ENCODE results near the gene OR10H5.
"Not testable (repeated sequence)": the region's sequence is repeated elsewhere in the genome, so short reads cannot be mapped to it uniquely, and the experiment has no call there.

Gene OR10H5

DNA sequence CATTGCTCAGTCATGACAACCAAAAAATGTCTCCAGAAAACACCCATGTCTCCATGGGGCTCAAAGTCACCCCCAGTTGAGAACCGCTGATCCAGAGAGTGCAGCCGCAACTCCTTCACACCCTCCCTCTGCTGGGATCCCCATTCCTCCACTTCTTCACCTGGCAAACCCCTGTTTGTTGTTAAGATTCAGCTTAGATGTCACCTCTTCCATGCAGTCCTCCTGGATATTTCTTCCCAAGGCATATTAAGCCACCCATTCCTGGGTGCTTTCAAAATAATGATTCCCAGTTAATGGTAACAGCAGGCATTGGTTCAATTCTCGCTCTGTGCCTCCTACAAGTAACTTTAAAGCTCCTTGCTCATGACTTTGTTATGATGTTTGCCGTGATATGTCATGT, 24.0 kb downstream of the OR10H5 start:
- no peak for DNase-seq (ENCODE audit: low read depth)

- peak; percentile 48 for DNase-seq (ENCODE audit: low read depth)
Measured at GRCh38 chr19:15812060-15812722, 24.7 kb downstream of the OR10H5 start.

DNA sequence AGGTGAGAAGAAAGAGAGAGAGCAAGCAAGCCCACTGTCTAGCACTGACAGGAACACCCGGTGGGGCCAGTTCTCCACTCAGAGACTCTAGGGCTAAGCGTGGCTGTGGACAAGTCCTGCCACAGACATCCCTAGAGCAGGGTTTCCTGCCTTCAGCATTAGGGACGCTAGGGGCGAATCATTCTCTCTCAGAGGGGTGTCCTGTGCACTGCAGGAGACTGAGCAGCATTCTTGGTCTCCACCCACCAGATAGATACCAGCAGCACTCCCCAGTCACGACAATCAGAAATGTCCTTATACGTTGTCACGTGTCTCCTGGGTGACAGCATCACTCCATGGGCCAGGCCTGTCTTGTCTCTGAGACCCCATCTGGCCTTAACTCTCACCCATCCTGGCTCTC, 26.5 kb downstream of the OR10H5 start:
- no peak for DNase-seq (ENCODE audit: low read depth)

DNA sequence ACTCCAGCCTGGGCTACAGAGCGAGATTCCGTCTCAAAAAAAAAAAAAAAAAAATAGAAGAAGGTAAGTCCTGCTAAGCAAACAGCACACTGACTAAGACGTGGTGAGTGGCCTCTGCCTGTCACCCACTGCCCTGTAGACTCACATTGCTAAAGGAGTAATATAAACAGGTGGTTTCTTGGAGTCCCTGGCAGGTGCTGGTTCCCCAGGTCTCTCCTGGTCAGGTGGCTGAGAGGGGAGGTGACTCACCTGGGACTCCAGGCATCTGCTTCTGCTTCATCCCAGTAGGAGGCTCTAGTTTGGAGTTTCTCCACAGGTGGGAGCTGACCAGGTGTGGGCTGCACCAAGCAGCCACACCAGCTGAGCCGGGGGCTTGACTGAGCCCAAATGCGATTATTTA, 27.8 kb downstream of the OR10H5 start, which contains the start of gene OR10H1:
OR10H1 (minus strand) TSS at position 359 of the 400 bp plus-strand sequence. CDS start 7,627 bp downstream, outside the sequence.
- no peak for DNase-seq (ENCODE audit: low read depth)

- no peak for DNase-seq (ENCODE audit: low read depth)
Measured at GRCh38 chr19:15820646-15821045, 33.2 kb downstream of the OR10H5 start.

GRCh38 chr19:15825753-15826152, 38.3 kb downstream of the OR10H5 start:
- no peak for DNase-seq (ENCODE audit: low read depth)

GRCh38 chr19:15828121-15828610, 40.7 kb downstream of the OR10H5 start:
- peak; percentile 30 for DNase-seq (ENCODE audit: low read depth)

DNA sequence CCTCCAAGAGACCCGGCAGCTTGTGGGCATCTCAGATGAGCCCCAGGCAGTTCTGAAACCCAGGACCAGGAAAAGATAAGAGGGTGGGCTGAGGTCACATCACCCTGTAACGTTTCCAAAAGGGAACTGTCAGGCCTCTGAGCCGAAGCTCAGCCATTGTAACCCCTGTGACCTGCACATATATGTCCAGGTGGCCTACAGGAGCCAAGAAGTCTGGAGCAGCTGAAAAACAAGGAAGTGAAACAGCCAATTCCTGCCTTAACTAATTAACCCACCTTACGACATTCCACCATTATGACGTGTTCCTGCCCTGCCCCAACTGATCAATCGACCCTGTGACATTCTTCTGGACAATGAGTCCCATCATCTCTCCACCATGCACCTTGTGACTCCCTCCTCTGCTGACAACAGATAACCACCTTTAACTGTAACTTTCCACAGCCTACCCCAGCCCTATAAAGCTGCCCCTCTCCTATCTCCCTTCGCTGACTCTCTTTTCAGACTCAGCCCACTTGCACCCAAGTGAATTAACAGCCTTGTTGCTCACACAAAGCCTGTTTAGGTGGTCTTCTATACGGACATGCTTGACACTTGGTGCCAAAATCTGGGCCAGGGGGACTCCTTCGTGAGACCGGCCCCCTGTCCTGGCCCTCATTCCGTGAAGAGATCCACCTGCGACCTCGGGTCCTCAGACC, 41.3 kb downstream of the OR10H5 start:
- not testable (repeated sequence) for DNase-seq (ENCODE audit: low read depth)

DNA sequence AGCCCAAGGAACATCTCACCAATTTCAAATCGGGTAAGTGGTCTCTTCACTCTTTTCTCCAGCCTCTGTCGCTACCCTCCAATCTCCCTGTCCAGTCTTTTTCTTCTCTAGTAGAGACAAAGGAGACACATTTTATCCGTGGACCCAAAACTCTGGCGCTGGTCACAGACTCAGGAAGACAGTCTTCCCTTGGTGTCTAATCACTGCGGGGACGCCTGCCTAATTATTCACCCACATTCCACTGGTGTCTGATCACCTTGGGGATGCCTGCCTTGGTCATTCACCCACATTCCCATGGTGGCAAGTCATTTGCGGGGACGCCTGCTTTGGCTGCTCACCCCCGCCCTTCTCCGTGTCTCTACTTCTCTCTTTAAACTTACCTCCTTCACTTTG, 41.8 kb downstream of the OR10H5 start:
- DNase-seq (ENCODE audit: low read depth), result no peak

- DNase-seq (ENCODE audit: low read depth), result no peak
Measured at GRCh38 chr19:15829786-15830185, 42.3 kb downstream of the OR10H5 start.

DNA sequence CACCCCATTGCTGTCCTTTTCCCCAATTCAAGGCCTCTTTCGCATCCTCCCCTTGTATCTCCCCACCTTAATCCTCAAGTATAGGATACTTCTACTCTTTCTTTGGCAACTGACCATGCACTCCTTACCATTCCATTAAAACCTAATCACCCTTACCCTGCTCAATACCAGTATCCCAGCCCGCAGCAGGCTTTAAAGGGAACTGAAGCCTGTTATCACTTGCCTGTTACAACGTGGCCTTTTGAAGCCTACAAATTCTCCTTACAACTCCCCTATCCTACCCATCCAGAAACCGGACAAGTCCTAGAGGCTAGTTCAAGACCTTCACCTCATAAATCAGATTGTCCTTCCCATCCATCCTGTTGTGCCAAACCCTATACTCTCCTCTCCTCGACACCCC, 44.2 kb downstream of the OR10H5 start:
- DNase-seq (ENCODE audit: low read depth), result no peak

DNA sequence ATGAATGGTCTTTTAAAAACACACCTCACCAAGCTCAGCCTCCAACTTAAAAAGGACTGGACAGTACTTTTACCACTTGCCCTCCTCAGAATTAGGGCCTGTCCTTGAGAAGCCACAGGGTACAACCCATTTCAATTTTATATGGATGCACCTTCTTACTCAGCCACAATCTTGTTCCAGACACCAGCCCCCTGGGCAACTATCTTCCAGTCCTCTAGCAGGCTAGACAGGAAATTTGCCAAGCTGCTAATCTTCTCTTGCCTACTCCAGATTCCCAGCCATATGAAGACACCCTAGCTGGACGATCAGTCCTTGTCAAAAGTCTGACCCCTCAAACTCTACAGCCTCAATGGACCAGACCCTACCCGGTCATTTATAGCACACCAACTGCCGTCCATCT, 46.8 kb downstream of the OR10H5 start:
- not testable (repeated sequence) for DNase-seq (ENCODE audit: low read depth)

GRCh38 chr19:15835565-15836329, 48.3 kb downstream of the OR10H5 start:
- DNase-seq (ENCODE audit: low read depth), result not testable (repeated sequence)

- peak; percentile 96 for DNase-seq (ENCODE audit: low read depth)
Measured at GRCh38 chr19:15836330-15837220, 49.1 kb downstream of the OR10H5 start.

DNA sequence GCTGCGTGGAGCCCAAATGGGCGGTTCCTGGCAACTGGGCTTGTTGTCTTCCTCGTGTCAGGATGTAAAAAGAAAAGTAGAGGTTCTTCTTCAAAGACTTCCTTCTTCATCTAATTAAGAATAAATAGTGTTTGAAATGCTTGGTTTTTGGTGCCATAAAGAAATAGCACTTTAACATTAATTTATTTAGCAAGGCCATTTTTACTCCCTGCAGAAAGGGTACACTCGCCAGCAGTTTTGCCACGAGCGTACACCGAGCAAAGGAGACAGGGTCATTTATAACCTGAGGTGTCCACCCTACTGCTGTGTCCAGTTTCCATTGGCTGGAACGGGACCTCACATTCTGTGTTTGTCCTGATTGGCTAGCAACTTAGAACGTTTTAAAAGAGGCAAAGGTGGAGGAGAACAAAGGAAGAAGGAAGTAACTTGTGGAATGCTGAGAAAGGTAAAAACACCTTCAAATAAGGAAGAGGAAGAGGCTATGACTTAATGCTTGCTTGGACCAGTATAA, 49.8 kb downstream of the OR10H5 start:
- DNase-seq (ENCODE audit: low read depth), result no peak

DNA sequence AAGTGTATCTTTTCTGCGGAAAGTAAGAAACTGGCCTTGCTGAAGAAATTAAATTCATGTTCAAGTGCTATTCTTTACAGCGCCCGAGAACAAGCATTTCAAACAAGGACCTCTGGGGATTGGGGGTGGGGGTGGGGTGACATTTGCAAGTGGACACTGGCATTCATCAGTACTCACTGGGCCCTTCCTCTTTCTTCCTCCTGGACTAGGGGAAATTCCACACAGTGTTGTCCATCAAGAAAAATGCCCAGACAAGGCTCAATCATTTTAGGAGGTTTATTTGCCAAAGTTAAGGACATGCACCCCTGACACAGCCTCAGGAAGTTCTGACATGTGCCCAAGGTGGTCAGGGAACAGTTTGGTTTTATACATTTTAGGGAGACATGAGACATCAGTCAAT, 50.9 kb downstream of the OR10H5 start:
- no peak for DNase-seq (ENCODE audit: low read depth)

DNA sequence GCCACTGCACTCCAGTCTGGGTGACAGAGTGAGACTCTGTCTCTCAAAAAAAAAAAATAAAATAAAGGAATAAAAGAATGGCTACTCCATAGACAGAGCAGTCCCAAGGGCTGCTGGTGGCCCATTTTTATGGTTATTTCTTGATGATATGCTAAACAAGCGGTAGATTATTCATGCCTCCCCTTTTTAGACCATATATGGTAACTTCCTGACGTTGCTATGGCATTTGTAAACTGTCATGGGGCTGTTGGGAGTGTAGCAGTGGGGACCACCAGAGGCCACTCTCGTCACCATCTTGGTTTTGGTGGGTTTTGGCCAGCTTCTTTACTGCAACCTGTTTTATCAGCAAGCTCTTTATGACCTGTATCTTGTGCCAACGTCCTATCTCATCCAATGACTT, 52.4 kb downstream of the OR10H5 start:
- DNase-seq (ENCODE audit: low read depth), result not testable (repeated sequence)

- no peak for DNase-seq (ENCODE audit: low read depth)
Measured at GRCh38 chr19:15840833-15841232, 53.4 kb downstream of the OR10H5 start.

DNA sequence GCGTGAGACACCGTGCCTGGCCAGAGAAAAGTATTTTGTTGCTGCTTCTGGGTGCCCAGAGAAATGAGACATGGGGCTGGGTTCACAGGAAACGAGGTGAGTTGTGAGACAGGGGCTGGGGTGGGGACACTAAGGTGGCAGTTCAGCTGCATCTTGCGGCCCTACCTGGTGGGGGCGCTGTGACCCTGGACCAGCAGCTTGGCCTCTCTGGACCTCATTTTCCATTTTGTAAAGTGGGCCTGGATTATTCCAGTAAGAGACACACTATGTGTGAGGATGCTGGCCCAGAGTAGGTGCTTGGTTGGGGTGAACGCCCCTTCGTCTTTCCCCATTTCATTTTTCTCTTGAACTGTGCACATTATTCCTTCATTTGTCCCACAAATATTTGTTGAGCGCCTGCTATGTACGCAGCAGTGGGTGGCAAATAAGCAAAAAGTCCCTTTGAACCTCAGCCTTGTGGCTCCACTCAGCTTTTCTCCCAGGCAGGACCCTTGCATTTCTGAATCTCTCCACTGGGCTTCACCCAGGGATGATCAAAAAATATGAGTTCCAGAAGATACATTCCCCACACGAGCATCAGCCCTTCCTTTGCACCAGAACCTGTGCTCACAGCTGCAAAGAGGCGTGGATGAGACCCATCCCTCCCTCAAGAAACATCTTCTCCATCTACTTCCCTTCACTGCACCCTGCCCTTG, 54.6 kb downstream of the OR10H5 start:
- no peak for DNase-seq (ENCODE audit: low read depth)

DNA sequence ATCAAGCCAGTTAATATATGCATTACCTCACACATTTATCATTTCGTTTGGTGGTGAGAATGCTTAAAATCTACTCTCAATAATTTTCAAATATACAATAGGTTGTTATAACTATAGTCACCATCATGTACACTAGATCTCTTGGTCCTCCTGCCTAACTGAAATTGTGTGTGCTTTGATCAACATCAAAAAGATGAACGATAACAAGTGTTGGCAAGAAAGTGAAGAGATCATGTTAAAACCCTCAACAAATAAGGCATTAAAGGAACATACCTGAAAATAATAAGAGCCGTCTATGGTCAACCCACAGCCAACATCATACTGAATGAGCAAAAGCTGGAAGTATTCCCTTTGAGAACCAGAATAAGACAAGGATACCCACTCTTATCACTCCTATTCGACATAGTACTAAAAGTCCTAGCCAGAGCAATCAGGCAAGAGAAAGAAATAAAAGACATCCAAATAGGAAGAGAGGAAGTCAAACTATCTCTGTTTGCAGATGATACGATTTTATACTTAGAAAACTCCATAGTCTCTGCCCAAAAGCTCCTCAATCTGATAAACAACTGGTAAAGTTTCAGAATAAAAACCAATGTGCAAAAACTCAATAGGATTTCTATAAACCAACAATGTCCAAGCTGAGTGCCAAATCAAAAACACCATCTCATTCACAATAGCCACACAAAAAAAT, 55.9 kb downstream of the OR10H5 start:
- no peak for DNase-seq (ENCODE audit: low read depth)

All from CMK (cell line).